Measurements from ENCODE around the gene SYT3. TPM values are rescaled to one million over a fixed set of nuclear protein-coding genes. Genes with fewer than 3 reads are reported as not detected.

SYT3 gene
- total and polyA plus RNA-seq, 2 of the 13 experiments (the other 11 are each of a cell fraction or from before 2014, with no cell fraction given): not detected

GRCh38 chr19:50629801-50630200 lies 9.9 kb downstream of the SYT3 start (continued):
- TF ChIP-seq ZXDC (CRISPR knock-in tag; IDR thresholded peaks at IDR 0.05) (no peak), FOXA3 (CRISPR knock-in tag; IDR thresholded peaks at IDR 0.05) (no peak), ZNF225 (CRISPR knock-in tag; IDR thresholded peaks at IDR 0.05) (no peak), MAZ (IDR thresholded peaks at IDR 0.05; ENCODE audit: borderline replicate concordance, low read depth, low read length) (no peak), MAZ (CRISPR knock-in tag; IDR thresholded peaks at IDR 0.05; ENCODE audit: low read depth) (no peak), MLXIP (CRISPR knock-in tag; IDR thresholded peaks at IDR 0.05; ENCODE audit: borderline replicate concordance) (no peak)
- TF ChIP-seq, protein P1, sequence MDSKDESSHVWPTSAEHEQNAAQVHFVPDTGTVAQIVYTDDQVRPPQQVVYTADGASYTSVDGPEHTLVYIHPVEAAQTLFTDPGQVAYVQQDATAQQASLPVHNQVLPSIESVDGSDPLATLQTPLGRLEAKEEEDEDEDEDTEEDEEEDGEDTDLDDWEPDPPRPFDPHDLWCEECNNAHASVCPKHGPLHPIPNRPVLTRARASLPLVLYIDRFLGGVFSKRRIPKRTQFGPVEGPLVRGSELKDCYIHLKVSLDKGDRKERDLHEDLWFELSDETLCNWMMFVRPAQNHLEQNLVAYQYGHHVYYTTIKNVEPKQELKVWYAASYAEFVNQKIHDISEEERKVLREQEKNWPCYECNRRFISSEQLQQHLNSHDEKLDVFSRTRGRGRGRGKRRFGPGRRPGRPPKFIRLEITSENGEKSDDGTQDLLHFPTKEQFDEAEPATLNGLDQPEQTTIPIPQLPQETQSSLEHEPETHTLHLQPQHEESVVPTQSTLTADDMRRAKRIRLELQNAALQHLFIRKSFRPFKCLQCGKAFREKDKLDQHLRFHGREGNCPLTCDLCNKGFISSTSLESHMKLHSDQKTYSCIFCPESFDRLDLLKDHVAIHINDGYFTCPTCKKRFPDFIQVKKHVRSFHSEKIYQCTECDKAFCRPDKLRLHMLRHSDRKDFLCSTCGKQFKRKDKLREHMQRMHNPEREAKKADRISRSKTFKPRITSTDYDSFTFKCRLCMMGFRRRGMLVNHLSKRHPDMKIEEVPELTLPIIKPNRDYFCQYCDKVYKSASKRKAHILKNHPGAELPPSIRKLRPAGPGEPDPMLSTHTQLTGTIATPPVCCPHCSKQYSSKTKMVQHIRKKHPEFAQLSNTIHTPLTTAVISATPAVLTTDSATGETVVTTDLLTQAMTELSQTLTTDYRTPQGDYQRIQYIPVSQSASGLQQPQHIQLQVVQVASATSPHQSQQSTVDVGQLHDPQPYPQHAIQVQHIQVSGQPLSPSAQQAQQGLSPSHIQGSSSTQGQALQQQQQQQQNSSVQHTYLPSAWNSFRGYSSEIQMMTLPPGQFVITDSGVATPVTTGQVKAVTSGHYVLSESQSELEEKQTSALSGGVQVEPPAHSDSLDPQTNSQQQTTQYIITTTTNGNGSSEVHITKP (CRISPR knock-in tag; IDR thresholded peaks at IDR 0.05; ENCODE audit: low read depth): no peak

All from HepG2 (cell line).